ENCODE data around the gene SNX5. TPM values are rescaled to one million over a fixed set of nuclear protein-coding genes. Genes with fewer than 3 reads are reported as not detected.

SNX5 gene
- polyA plus RNA-seq, 1 donor (not counting 4 experiments of a cell fraction or from before 2014, with no cell fraction given): 187 TPM

DNA sequence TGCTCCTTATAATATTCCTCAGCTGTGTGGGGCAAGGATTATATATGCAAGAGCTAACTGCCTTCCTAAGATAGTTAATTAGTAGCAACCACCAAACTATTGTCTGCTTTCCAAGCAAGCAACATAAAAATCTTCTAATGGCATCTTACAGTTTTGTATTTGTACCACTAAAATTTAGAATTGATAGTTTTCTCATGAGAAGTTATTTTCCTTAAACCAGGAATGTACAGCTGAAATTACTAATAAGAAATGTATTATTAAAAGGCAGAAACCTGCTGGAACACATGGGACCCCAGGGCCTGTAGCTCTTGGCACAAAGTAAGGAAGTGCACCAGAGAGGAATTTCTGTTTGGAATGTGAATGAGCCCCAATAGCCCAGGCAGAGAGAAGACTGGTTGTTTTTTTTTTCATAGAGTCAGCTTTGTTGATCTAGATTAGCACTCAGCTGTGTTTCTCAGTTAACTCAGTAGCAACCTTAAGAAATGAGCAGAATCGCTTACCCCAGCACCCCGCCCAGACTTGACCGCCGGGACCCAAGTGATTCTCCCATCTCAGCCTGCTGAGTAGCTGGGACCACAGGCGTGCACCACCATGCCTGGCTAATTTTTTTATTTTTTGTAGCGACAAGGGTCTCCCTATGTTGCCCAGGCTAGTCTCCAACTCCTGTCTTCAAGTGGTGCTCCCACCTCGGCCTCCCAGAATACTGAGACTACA, 2.9 kb upstream of the SNX5 start:
- Histone ChIP-seq H3K9me1 (ENCODE audit: control insufficient read depth, extremely low read depth, insufficient read depth, low read length) (no peaks in the 10 kb centered on the region), H3K9me3 (ENCODE audit: control insufficient read depth, low read depth, low read length) (no peaks in the 10 kb centered on the region), H3K4me3 (ENCODE audit: control insufficient read depth in 2 of 3, extremely low read depth in 1 of 3, insufficient read depth in 2 of 3, low read depth in 1 of 3, low read length in 3 of 3) (peak overlapping the region; percentile 84 to 97 (median 95)), H3K4me1 (ENCODE audit: control insufficient read depth, extremely low read depth, insufficient read depth, low read length) (peaks cover 25% of the 10 kb centered on the region), H4K20me1 (ENCODE audit: control insufficient read depth, extremely low read depth, insufficient read depth, low read length) (no peaks in the 10 kb centered on the region), H3K9ac (ENCODE audit: control insufficient read depth, extremely low read depth, insufficient read depth, low read length) (peak overlapping the region; percentile 99), H3K36me3 (ENCODE audit: control insufficient read depth in 2 of 2, extremely low read depth in 1 of 2, insufficient read depth in 2 of 2, low read length in 2 of 2) (peaks cover 3 to 4% of the 10 kb centered on the region in 2 experiments), H3K4me2 (ENCODE audit: control insufficient read depth, extremely low read depth, insufficient read depth, low read depth, low read length) (peak overlapping the region; percentile 85), H2AFZ (ENCODE audit: control insufficient read depth, low read length) (peak overlapping the region; percentile 21), H3K27me3 (ENCODE audit: control insufficient read depth, extremely low read depth, insufficient read depth, low read length) (no peaks in the 10 kb centered on the region), H3K27ac (ENCODE audit: control insufficient read depth, insufficient read depth, low read length) (peak overlapping the region; percentile 98), H3K79me2 (ENCODE audit: control insufficient read depth, insufficient read depth, low read length) (peaks cover 80% of the 10 kb centered on the region)
- dilution Hi-C loops (cut with MboI; ENCODE audit: extremely low pct_ligation_motif_present, low sequenced_read_pairs): no loop called here
- TF ChIP-seq EZH2 (IDR thresholded peaks at IDR 0.05; ENCODE audit: low read length): no peak
- TF ChIP-seq, protein P1, sequence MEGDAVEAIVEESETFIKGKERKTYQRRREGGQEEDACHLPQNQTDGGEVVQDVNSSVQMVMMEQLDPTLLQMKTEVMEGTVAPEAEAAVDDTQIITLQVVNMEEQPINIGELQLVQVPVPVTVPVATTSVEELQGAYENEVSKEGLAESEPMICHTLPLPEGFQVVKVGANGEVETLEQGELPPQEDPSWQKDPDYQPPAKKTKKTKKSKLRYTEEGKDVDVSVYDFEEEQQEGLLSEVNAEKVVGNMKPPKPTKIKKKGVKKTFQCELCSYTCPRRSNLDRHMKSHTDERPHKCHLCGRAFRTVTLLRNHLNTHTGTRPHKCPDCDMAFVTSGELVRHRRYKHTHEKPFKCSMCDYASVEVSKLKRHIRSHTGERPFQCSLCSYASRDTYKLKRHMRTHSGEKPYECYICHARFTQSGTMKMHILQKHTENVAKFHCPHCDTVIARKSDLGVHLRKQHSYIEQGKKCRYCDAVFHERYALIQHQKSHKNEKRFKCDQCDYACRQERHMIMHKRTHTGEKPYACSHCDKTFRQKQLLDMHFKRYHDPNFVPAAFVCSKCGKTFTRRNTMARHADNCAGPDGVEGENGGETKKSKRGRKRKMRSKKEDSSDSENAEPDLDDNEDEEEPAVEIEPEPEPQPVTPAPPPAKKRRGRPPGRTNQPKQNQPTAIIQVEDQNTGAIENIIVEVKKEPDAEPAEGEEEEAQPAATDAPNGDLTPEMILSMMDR (optimal IDR thresholded peaks at IDR 0.05 in 1 of 3, IDR thresholded peaks at IDR 0.05 in 1 of 3, conservative IDR thresholded peaks at IDR 0.05 in 1 of 3; ENCODE audit: extremely low read depth in 1 of 3, insufficient read depth in 2 of 3, low read length in 3 of 3): no peak
- DNase-seq (ENCODE audit: low read depth, low spot score) (no peak), FAIRE-seq (no peak)

DNA sequence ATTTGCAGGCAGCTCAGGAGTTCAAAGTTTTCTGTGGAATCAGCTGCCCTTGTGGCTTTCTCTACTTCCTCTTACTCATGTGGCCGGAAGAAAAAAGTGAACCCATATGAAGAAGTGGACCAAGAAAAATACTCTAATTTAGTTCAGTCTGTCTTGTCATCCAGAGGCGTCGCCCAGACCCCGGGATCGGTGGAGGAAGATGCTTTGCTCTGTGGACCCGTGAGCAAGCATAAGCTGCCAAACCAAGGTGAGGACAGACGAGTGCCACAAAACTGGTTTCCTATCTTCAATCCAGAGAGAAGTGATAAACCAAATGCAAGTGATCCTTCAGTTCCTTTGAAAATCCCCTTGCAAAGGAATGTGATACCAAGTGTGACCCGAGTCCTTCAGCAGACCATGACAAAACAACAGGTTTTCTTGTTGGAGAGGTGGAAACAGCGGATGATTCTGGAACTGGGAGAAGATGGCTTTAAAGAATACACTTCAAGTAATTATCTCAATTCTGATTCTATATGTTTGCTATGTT, 1.4 kb upstream of the SNX5 start:
- dilution Hi-C loops (cut with MboI; ENCODE audit: extremely low pct_ligation_motif_present, low sequenced_read_pairs): no loop called here
- Histone ChIP-seq H3K79me2 (ENCODE audit: control insufficient read depth, insufficient read depth, low read length) (peaks cover 88% of the 10 kb centered on the region), H3K9ac (ENCODE audit: control insufficient read depth, extremely low read depth, insufficient read depth, low read length) (peak overlapping the region; percentile 99), H3K27ac (ENCODE audit: control insufficient read depth, insufficient read depth, low read length) (peak overlapping the region; percentile 98), H3K9me3 (ENCODE audit: control insufficient read depth, low read depth, low read length) (no peaks in the 10 kb centered on the region), H3K4me1 (ENCODE audit: control insufficient read depth, extremely low read depth, insufficient read depth, low read length) (peaks cover 36% of the 10 kb centered on the region), H4K20me1 (ENCODE audit: control insufficient read depth, extremely low read depth, insufficient read depth, low read length) (peaks cover 11% of the 10 kb centered on the region), H2AFZ (ENCODE audit: control insufficient read depth, low read length) (no peak overlapping the region), H3K9me1 (ENCODE audit: control insufficient read depth, extremely low read depth, insufficient read depth, low read length) (no peaks in the 10 kb centered on the region), H3K4me2 (ENCODE audit: control insufficient read depth, extremely low read depth, insufficient read depth, low read depth, low read length) (peak overlapping the region; percentile 85), H3K27me3 (ENCODE audit: control insufficient read depth, extremely low read depth, insufficient read depth, low read length) (no peaks in the 10 kb centered on the region), H3K4me3 (ENCODE audit: control insufficient read depth in 2 of 3, extremely low read depth in 1 of 3, insufficient read depth in 2 of 3, low read depth in 1 of 3, low read length in 3 of 3) (peak overlapping the region; percentile 84 to 97 (median 95)), H3K36me3 (ENCODE audit: control insufficient read depth in 2 of 2, extremely low read depth in 1 of 2, insufficient read depth in 2 of 2, low read length in 2 of 2) (peaks cover 0 to 15% of the 10 kb centered on the region in 2 experiments)
- FAIRE-seq (peak; percentile 26), DNase-seq (ENCODE audit: low read depth, low spot score) (no peak)
- TF ChIP-seq EZH2 (IDR thresholded peaks at IDR 0.05; ENCODE audit: low read length): no peak
- TF ChIP-seq, protein P1 (optimal IDR thresholded peaks at IDR 0.05 in 1 of 3, IDR thresholded peaks at IDR 0.05 in 1 of 3, conservative IDR thresholded peaks at IDR 0.05 in 1 of 3; ENCODE audit: extremely low read depth in 1 of 3, insufficient read depth in 2 of 3, low read length in 3 of 3): no peak

All from keratinocyte (primary cell).